Ectodermal cell (in vitro differentiated cells): ENCODE data around the gene CENPB.

ENCODE experiments used
- H3K27ac ChIP-seq: 2 replicates; pipeline ENCODE4 v1.7.0; 2013; ENCODE audit warnings: mild to moderate bottlenecking, low read depth, low read length; ENCODE audit not compliant: insufficient read depth, poor library complexity, severe bottlenecking
- H3K27me3 ChIP-seq: 2 replicates; pipeline ENCODE4 v1.7.0; 2013; ENCODE audit warnings: mild to moderate bottlenecking, low read length; ENCODE audit not compliant: insufficient read depth, control insufficient read depth, poor library complexity, severe bottlenecking
- H3K36me3 ChIP-seq: one replicate; pipeline ENCODE4 v1.7.0; 2013; ENCODE audit warnings: low read length; ENCODE audit not compliant: control insufficient read depth, insufficient read depth
- H3K4me1 ChIP-seq: one replicate; pipeline ENCODE4 v1.7.0; 2013; ENCODE audit warnings: low read length; ENCODE audit not compliant: control insufficient read depth, insufficient read depth
- H3K4me3 ChIP-seq: 2 replicates; pipeline ENCODE4 v1.7.0; 2013; ENCODE audit warnings: low read depth, low read length, control low read depth; ENCODE audit not compliant: insufficient read depth
- H3K9me3 ChIP-seq: 2 replicates; pipeline ENCODE4 v1.7.0; 2013; ENCODE audit warnings: mild to moderate bottlenecking, low read length, moderate library complexity; ENCODE audit not compliant: control insufficient read depth
- WGBS, 2 experiments: methylation state at CpG; one replicate each; pipeline ENCODE4 v1.1.7; 2013; ENCODE audit warnings: missing lambda C conversion rate in 2 of 2; 5-methylcytosine and 5-hydroxymethylcytosine counted together

The CENPB gene

DNA sequence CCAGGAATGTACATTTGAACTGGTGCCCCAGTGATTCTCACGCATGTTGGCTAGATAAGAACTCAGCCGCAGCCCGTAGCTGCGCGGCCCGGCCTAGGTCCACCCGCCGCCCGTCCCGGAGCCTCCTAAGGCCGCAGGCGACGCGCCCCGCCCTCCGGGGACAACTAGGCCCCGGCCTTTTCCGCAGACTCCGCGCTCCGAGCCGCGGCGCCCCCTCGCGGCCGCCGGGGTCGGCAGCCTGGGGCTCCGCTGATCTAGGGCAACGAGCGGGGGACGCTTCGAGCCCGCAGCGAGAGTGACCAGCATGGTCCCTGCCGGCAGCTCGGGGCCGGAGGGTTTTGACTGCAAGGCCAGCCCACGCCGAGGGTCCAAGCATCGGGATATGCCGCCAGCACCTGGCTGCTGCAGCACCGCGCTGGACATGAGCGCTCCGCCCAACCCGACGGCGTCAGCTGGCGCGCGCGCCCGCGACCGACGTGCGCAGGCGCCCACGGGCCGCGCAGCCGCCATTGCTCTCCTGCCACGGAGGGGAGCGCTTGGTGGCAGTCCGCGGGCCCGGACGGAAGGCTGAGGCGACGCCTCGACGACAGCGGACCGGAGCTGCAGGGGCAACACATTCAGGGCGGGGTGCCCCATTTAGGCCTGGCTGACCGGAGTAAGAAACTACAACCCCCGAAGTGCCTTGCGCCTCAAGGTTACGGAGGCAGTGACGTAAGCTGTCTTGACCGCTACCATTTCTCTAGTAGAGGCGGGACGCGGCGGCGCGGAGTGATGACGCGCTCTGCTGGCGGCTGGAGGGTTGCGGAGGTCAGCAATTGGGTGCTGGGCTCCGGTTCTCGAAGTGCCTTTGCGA is 33.7 kb upstream of the CENPB start, which contains the start of gene AP5S1:
Gene AP5S1 (plus strand): TSS at position 500 of the 853 bp plus-strand sequence. CDS start 1,571 bp downstream, outside the sequence.
- H3K27me3 ChIP-seq = no peaks in the 10 kb centered on the region
- H3K4me1 ChIP-seq = peaks cover 3% of the 10 kb centered on the region
- H3K4me3 ChIP-seq = peak within 1 kb of the TSS; percentile 74
- no peaks in the 10 kb centered on the region for H3K9me3 ChIP-seq
- H3K27ac ChIP-seq = peak within 1 kb of the TSS; percentile 85
- no peaks in the 10 kb centered on the region for H3K36me3 ChIP-seq
- 0 to 1% methylated on average over 96 of the region's 96 CpGs for WGBS, 2 experiments

DNA sequence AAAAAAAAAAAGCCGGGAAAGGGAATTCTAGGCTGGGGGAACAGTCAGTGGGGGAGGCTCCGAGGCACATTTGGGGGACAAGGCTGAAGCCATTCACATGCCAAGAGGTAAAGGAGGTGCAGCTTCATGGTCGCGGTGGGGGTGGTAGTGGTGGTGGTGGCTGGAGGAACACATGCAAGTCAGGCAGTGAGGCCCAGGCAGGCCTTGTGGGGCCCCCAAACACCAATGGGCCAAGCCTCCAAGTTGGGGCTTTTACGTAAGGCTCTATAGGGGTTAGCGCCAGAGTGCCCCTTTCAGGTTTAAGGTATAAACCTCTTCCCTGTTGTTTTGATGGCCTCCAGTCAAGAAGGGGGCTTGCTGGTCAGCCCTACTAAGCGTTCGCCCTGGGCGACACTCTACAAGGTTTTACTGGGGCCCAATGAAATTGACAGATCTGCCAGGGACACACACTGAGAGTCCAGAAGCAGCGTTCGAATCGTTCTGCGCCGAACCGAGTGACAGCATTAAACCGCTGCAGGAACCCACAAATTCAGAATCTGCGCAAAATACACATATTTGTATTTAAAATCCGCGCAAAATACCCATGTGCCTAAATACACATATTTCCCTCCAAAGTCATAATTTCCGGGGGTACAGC is 33.0 kb upstream of the CENPB start:
- Histone ChIP-seq H3K4me1 (peaks cover 3% of the 10 kb centered on the region), H3K9me3 (no peaks in the 10 kb centered on the region), H3K27ac (no peak overlapping the region), H3K4me3 (peak overlapping the region; percentile 74), H3K27me3 (no peaks in the 10 kb centered on the region), H3K36me3 (no peaks in the 10 kb centered on the region)
- WGBS, 2 experiments = 83 to 84% methylated on average over 19 of the region's 20 CpGs

DNA sequence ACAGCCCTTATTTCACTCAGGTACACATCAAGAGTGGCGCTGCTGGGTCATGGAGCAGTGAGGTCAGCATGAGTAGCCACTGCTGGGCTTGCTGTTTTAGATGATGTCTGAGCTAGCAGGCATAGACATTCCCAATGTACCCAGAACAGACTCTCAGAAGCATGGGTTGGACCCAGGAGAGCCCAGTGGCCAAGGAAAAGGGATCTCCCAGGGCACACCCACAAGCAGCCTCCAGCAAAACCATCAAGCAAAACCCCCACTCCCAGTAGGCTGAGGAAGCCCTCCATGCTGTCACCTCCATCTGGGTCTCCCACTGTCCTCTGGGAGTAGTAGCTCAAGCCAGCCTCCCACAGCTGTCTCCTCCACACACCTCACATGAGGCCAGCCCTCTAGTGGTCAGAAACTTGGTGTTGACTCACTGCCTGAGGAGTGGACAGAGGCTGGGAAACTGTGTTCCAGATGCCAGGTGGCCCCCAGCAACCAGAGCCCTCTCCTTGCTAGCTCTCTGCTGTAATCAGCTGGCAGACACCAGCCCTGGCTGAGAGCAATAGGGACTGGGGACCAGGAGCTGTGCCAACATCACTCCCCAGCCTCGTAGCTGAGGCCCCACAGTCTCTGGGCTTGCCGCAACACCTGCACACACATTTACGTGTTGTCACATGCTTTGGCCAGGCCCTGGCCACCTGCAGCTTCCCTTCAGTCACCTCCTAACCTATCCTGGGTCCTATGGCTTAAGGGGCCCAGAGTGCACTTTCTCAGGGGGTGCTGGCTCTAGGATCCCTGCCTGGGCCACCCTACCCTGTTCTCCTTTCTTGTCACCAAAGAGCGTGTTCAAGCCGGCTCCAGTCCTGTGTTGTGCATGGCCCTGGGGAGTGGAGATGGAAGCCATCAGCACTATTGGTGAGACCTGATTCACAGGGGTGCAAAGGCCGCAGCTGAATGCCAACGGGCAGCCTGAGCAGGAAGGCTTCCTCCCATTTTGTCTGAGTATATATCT is 31.9 kb upstream of the CENPB start:
- WGBS, 2 experiments = 95 to 97% methylated on average over 8 of the region's 8 CpGs
- H3K4me1 ChIP-seq = peaks cover 3% of the 10 kb centered on the region
- H3K27me3 ChIP-seq = no peaks in the 10 kb centered on the region
- no peaks in the 10 kb centered on the region for H3K9me3 ChIP-seq
- no peaks in the 10 kb centered on the region for H3K36me3 ChIP-seq
- H3K4me3 ChIP-seq = no peak overlapping the region
- H3K27ac ChIP-seq = no peak overlapping the region

DNA sequence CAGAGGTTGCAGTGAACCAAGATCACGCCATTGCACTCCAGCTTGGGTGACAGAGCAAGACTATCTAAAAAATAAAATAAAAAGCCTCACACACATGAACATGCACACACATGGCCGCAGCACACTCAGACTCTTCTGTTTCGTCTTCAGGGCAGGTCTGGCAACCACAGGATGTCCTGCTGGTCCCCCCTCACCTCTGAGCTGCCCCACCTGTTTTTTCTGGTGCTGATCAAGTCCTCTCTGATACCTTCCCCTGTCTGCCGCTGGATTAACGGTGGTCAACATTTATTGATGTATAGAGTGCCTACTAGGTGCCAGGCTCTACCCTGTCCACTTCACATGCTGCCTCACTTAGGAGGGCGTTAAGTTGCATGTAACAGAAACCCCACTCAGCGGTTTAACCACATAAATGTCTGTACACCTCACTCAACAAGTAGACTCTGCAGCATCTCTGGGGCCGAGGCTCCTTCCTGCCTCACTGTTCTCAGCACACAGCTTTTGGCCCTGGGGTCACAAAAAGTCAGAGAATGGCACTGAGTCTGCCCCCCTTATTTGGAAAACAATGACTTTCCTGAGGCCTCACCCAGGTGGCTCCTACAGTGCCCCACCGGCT is 29.3 kb upstream of the CENPB start:
- Histone ChIP-seq H3K9me3 (no peaks in the 10 kb centered on the region), H3K4me3 (no peak overlapping the region), H3K4me1 (peaks cover 9% of the 10 kb centered on the region), H3K27me3 (no peaks in the 10 kb centered on the region), H3K36me3 (no peaks in the 10 kb centered on the region), H3K27ac (no peak overlapping the region)
- 83% methylated on average over 9 of the region's 9 CpGs for WGBS, 2 experiments

DNA sequence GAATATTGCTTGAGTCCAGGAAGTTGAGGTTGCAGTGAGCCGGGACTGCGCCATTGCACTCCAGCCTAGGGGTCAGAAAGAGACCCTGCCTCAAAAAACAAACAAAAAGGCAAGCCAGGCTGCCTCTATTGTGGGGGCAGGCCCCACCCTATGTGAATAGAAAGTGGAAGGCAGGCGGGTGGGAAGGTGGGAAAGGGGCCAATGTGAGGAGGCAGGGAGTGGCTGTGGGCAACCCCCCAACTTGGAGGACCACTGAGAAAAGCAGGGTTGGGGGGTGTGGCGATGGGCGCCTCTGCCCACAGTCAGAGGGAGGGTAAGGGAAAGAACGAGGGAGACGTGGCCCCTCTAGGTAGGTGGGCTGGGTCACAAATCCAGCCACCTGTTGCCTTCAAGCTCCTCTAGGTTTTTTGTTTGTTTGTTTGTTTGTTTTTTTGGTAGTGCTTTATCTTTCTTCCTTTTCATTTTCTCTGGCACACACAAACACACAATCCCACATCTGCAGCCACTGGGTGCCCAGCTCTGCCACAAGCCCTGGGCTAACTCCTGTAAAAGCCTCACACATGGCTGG is 28.5 kb upstream of the CENPB start:
- Histone ChIP-seq H3K9me3 (no peaks in the 10 kb centered on the region), H3K4me3 (no peak overlapping the region), H3K4me1 (peaks cover 9% of the 10 kb centered on the region), H3K27me3 (no peaks in the 10 kb centered on the region), H3K36me3 (no peaks in the 10 kb centered on the region), H3K27ac (no peak overlapping the region)
- WGBS, 2 experiments = 89 to 91% methylated on average over 7 of the region's 7 CpGs

DNA sequence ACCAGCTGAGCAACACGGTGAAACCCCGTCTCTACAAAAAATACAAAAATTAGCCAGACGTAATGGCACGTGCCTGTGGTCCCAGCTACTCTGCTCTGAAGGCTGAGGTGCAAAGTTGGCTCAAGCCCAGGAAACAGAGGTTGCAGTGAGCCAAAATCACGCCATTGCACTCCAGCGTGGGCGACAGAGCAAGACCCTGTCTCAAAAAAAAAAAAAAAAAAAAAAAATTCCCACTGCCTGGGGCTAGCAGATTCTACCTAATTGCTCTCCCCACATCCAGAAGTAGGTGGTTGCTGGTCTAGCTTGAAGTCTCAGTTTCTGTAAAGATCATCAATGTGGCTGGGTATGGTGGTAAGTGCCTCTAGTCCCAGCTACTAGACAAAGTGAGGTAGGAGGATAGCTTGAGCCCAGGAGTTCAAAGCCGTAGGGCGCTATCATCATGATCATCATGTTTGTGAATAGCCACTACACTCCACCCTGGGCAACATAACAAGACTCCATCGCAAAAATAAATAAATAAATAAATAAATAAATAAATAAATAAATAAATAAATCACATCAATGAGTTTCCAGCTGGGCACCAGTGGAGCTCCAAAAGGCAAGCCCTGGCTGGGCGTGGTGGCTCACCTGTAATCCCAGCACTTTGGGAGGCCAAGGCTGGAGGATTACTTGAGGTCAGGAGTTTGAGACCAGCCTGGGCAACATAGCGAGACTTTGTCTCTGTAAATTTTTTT is 27.5 kb upstream of the CENPB start:
- Histone ChIP-seq H3K27ac (no peak overlapping the region), H3K9me3 (no peaks in the 10 kb centered on the region), H3K4me3 (no peak overlapping the region), H3K36me3 (no peaks in the 10 kb centered on the region), H3K27me3 (no peaks in the 10 kb centered on the region), H3K4me1 (peaks cover 6% of the 10 kb centered on the region)
- 92 to 95% methylated on average over 11 of the region's 12 CpGs for WGBS, 2 experiments

DNA sequence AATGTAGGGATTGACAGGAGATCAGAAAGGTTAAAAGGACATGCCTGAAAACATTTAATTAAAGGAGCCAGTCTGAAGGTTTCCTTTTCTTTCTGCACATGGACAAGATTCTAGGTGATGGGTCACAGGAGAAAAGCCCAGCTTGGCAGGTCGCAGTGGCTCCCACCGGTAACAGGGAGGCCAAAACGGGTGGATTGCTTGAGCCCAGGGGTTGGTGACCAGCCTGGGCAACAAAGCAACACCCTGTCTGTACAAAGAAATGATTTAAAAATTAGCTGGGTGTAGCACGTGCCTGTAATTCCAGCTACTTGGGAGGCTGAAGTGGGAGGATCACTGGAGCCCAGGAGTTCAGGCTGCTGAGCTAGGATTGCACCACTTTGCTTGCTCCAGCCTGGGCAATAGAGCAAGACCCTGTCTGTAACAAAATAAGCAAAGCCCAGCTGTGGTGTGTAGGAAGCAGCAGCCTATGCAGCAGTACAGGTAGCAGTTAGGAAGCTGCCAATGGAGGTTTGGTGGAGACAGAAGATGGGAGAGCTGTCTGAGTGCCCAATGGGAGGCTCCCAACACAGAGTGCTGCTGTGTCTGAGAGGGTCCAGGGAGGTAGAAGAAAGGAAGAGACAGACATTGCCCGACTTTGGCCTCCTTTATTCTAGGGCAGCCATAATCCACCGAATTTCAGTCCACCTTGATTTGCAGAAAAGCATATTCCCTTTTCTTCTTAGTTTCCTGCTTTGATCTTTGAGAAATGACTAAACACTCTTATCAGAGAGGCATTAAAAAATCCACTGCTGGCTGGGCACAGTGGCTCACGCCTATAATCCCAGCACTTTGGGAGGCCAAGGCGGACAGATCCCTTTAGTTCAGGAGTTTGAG is 26.7 kb upstream of the CENPB start:
- 90 to 92% methylated on average over 8 of the region's 8 CpGs for WGBS, 2 experiments
- no peak overlapping the region for H3K27ac ChIP-seq

DNA sequence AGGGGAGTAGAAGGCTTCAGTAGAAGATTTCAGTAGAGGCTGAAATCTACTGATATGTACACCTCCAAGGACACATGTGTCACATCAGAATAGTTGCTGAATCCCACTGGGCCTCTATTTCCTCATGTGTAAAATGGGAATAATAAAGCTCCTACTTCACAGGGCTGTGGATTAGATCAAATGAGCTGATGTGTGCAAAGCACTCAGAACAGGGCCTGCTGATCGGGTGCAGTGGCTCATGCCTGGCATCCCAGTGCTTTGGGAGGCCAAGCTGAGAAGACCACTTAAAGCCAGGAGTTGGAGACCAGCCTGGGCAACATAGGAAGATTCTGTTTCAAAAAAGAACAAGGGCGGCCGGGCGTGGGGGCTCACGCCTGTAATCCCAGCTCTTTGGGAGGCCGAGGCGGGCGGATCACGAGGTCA is 25.7 kb upstream of the CENPB start:
- no peaks in the 10 kb centered on the region for H3K9me3 ChIP-seq
- H3K4me1 ChIP-seq = peaks cover 14% of the 10 kb centered on the region
- H3K36me3 ChIP-seq = no peaks in the 10 kb centered on the region
- 83 to 97% methylated on average over 9 of the region's 9 CpGs for WGBS, 2 experiments
- no peaks in the 10 kb centered on the region for H3K27me3 ChIP-seq
- H3K4me3 ChIP-seq = no peak overlapping the region
- no peak overlapping the region for H3K27ac ChIP-seq

More for the DNA sequence above, 26.7 kb upstream of the CENPB start:
- H3K27me3 ChIP-seq = no peaks in the 10 kb centered on the region
- H3K9me3 ChIP-seq = no peaks in the 10 kb centered on the region
- no peak overlapping the region for H3K4me3 ChIP-seq
- peaks cover 6% of the 10 kb centered on the region for H3K4me1 ChIP-seq
- H3K36me3 ChIP-seq = no peaks in the 10 kb centered on the region
